IMR-90 (cell line): ENCODE data around the gene HEPHL1. TPM values are rescaled to one million over a fixed set of nuclear protein-coding genes. Genes with fewer than 3 reads are reported as not detected.

ENCODE experiments used
- ATAC-seq: fragments of 200-7000 bp; cut with Tn5 transposase; 2 replicates; pipeline ENCODE4 v1.9.1; 2020; ENCODE audit warnings: low read depth, mild to moderate bottlenecking, moderate library complexity
- BruUV-seq: library from RNA; stranded (reverse); fragments of 400-500 nt; replicated peaks from 2 replicates; lab custom pipeline; 2021; lab: Mats Ljungman, UMichigan
- CTCF ChIA-PET: fragments of 300-600 bp; formaldehyde crosslinking; extraction: SDS; loops from one replicate; lab custom pipeline; 2021; ENCODE audit warnings: antibody characterized with exemption; lab: Yijun Ruan, JAX
- POLR2A ChIA-PET: fragments of 300-600 bp; sonication (Branson Sonifier 250); formaldehyde crosslinking; loops from one replicate; lab custom pipeline; 2022; ENCODE audit warnings: antibody characterized with exemption; ENCODE audit not compliant: unreplicated experiment; lab: Charles Lee
- DNase-seq: peaks from one replicate; pipeline ENCODE4 v3.0.0; 2013
- H2AFZ ChIP-seq: replicated peaks from 2 replicates; pipeline ENCODE3; 2013; ENCODE audit warnings: low read length, mild to moderate bottlenecking; ENCODE audit not compliant: poor library complexity
- H2AK5ac ChIP-seq: 2 replicates; pipeline ENCODE4 v1.6.1; 2013; ENCODE audit warnings: low read depth, low read length, inconsistent platforms
- H2AK9ac ChIP-seq: replicated peaks from 2 replicates; pipeline ENCODE3; 2013; ENCODE audit warnings: mild to moderate bottlenecking, low read depth, low read length, moderate library complexity; ENCODE audit not compliant: poor library complexity
- H2BK120ac ChIP-seq: 2 replicates; pipeline ENCODE4 v1.6.1; 2013; ENCODE audit warnings: low read depth, low read length, inconsistent platforms
- H2BK15ac ChIP-seq: 3 replicates; pipeline ENCODE4 v1.6.1; 2013; ENCODE audit warnings: low read depth, low read length, inconsistent platforms
- H2BK20ac ChIP-seq: 2 replicates; pipeline ENCODE4 v1.6.1; 2013; ENCODE audit warnings: low read depth, mild to moderate bottlenecking, inconsistent platforms, low read length, moderate library complexity
- H2BK5ac ChIP-seq: 2 replicates; pipeline ENCODE4 v1.6.1; 2013; ENCODE audit warnings: mild to moderate bottlenecking, low read depth, low read length, inconsistent platforms; ENCODE audit not compliant: poor library complexity, severe bottlenecking
- H3K14ac ChIP-seq: replicated peaks from 2 replicates; pipeline ENCODE4 v1.6.1; 2013; ENCODE audit warnings: low read depth, low read length, inconsistent platforms
- H3K18ac ChIP-seq: 2 replicates; pipeline ENCODE4 v1.6.1; 2013; ENCODE audit warnings: low read depth, low read length, control low read depth
- H3K23ac ChIP-seq: 2 replicates; pipeline ENCODE4 v1.6.1; 2013; ENCODE audit warnings: low read depth, low read length, inconsistent platforms
- H3K27ac ChIP-seq: 2 replicates; pipeline ENCODE4 v1.5.1; 2013; ENCODE audit warnings: mild to moderate bottlenecking, control low read depth, low read length; ENCODE audit not compliant: insufficient read depth
- H3K27me3 ChIP-seq: 2 replicates; pipeline ENCODE4 v1.6.1; 2013; ENCODE audit warnings: low read length; ENCODE audit not compliant: control insufficient read depth, insufficient read depth
- H3K36me3 ChIP-seq: 2 replicates; pipeline ENCODE4 v1.6.1; 2013; ENCODE audit warnings: low read length, mixed read lengths; ENCODE audit not compliant: control insufficient read depth, insufficient read depth
- H3K4ac ChIP-seq: 2 replicates; pipeline ENCODE4 v1.6.1; 2013; ENCODE audit warnings: low read depth, low read length, inconsistent platforms
- H3K4me1 ChIP-seq: 2 replicates; pipeline ENCODE4 v1.6.1; 2013; ENCODE audit warnings: low read length, mixed read lengths; ENCODE audit not compliant: control insufficient read depth, insufficient read depth
- H3K4me2 ChIP-seq: 2 replicates; pipeline ENCODE4 v1.6.1; 2013; ENCODE audit warnings: low read depth, mild to moderate bottlenecking, control low read depth, low read length, moderate library complexity
- H3K4me3 ChIP-seq: 2 replicates; pipeline ENCODE4 v1.5.1; 2013; ENCODE audit warnings: low read depth, mild to moderate bottlenecking, control low read depth, low read length, moderate library complexity; ENCODE audit not compliant: insufficient read depth
- H3K56ac ChIP-seq: 2 replicates; pipeline ENCODE4 v1.6.1; 2013; ENCODE audit warnings: low read length, inconsistent platforms; ENCODE audit not compliant: insufficient read depth; ENCODE audit errors: extremely low read depth
- H3K79me1 ChIP-seq, 2 experiments: 2 replicates each; pipeline ENCODE4 v1.6.1; 2013; ENCODE audit warnings: low read length in 2 of 2, inconsistent platforms in 1 of 2, low read depth in 1 of 2
- H3K9ac ChIP-seq: 2 replicates; pipeline ENCODE4 v1.6.1; 2013; ENCODE audit warnings: low read depth, low read length, control low read depth
- H3K9me1 ChIP-seq: 2 replicates; pipeline ENCODE4 v1.6.1; 2013; ENCODE audit warnings: low read length, inconsistent platforms; ENCODE audit not compliant: insufficient read depth
- H3K9me3 ChIP-seq: 2 replicates; pipeline ENCODE4 v1.6.1; 2013; ENCODE audit warnings: low read length; ENCODE audit not compliant: control insufficient read depth, insufficient read depth
- H4K20me1 ChIP-seq: 2 replicates; pipeline ENCODE4 v1.6.1; 2013; ENCODE audit warnings: low read length, inconsistent platforms; ENCODE audit not compliant: insufficient read depth
- H4K5ac ChIP-seq: 2 replicates; pipeline ENCODE4 v1.6.1; 2013; ENCODE audit warnings: mild to moderate bottlenecking, low read depth, low read length, control low read depth
- H4K8ac ChIP-seq, 2 experiments: 2 replicates each; pipeline ENCODE4 v1.6.1; 2013; ENCODE audit warnings: low read depth in 2 of 2, low read length in 2 of 2, control low read depth in 1 of 2, inconsistent platforms in 1 of 2
- H4K91ac ChIP-seq: 2 replicates; pipeline ENCODE4 v1.6.1; 2013; ENCODE audit warnings: low read depth, low read length, inconsistent platforms; ENCODE audit not compliant: insufficient read depth
- BHLHE40 ChIP-seq: fragments of 150-350 bp; IDR thresholded peaks from 2 replicates; pipeline ENCODE4 v1.6.1; 2016; ENCODE audit warnings: mild to moderate bottlenecking, low read depth, low read length
- CEBPB ChIP-seq: IDR thresholded peaks from 2 replicates; pipeline ENCODE4 v1.6.1; 2012; ENCODE audit warnings: low read depth, low read length, improper control_type of control experiment
- CHD1 ChIP-seq: IDR thresholded peaks from 2 replicates; pipeline ENCODE4 v1.6.1; 2012; ENCODE audit warnings: low read depth, low read length, improper control_type of control experiment
- FOS ChIP-seq: fragments of 150-350 bp; IDR thresholded peaks from 2 replicates; pipeline ENCODE4 v1.6.1; 2016; ENCODE audit warnings: low read depth, low read length
- MAFK ChIP-seq: IDR thresholded peaks from 2 replicates; pipeline ENCODE4 v1.6.1; 2012; ENCODE audit warnings: low read depth, low read length, improper control_type of control experiment
- MAZ ChIP-seq: IDR thresholded peaks from 2 replicates; pipeline ENCODE4 v1.6.1; 2012; ENCODE audit warnings: low read depth, mild to moderate bottlenecking, low read length, improper control_type of control experiment, moderate library complexity, borderline replicate concordance
- MXI1 ChIP-seq: IDR thresholded peaks from 2 replicates; pipeline ENCODE4 v1.6.1; 2012; ENCODE audit warnings: low read depth, mild to moderate bottlenecking, low read length, moderate library complexity, borderline replicate concordance
- NFE2L2 ChIP-seq: fragments of 150-350 bp; IDR thresholded peaks from 2 replicates; pipeline ENCODE4 v1.6.1; 2016; ENCODE audit warnings: low read depth, mild to moderate bottlenecking, low read length
- POLR2A ChIP-seq: IDR thresholded peaks from 2 replicates; pipeline ENCODE4 v1.6.1; 2012; ENCODE audit warnings: mild to moderate bottlenecking, low read depth, low read length
- RAD21 ChIP-seq: IDR thresholded peaks from 2 replicates; pipeline ENCODE4 v1.6.1; 2012; ENCODE audit warnings: low read length, improper control_type of control experiment
- RCOR1 ChIP-seq: IDR thresholded peaks from 2 replicates; pipeline ENCODE4 v1.6.1; 2012; ENCODE audit warnings: mild to moderate bottlenecking, low read length, improper control_type of control experiment; ENCODE audit not compliant: insufficient replicate concordance
- WGBS, 2 experiments: methylation state at CpG; one replicate each; pipeline versions ENCODE4 v1.1.5 to v1.1.7; 2013; ENCODE audit warnings: missing lambda C conversion rate in 2 of 2; ENCODE audit not compliant: insufficient read length in 1 of 2; ENCODE audit errors: extremely low coverage in 2 of 2; 5-methylcytosine and 5-hydroxymethylcytosine counted together
- dilution Hi-C: fragments of 300-500 bp; cut with HindIII; formaldehyde crosslinking; loops from one replicate; pipeline ENCODE4 v1.14.3; 2018; ENCODE audit warnings: low sequenced_read_pairs; ENCODE audit not compliant: unreplicated experiment
- in situ Hi-C: fragments of 300-500 bp; cut with MboI; formaldehyde crosslinking; loops from 3 replicates; pipeline ENCODE4 v1.14.3; 2019; ENCODE audit warnings: low sequenced_read_pairs, inconsistent platforms, mixed read lengths
- intact Hi-C: fragments of 100-400 bp; cut with micrococcal nuclease; formaldehyde crosslinking; loops from 2 replicates; pipeline ENCODE4 v1.10.0; 2022
- polyA plus RNA-seq, 3 experiments: library from polyadenylated mRNA; depleted of rRNA; stranded (reverse); fragments of >200 nt; gene quantifications; 2 replicates each; pipeline ENCODE4 v1.2.3, GENCODE V29; 2012; ENCODE audit warnings: low replicate concordance in 1 of 3
- total RNA-seq: library from RNA; depleted of rRNA; stranded (reverse); fragments of >200 nt; gene quantifications from 2 replicates; pipeline ENCODE4 v1.2.3, GENCODE V29; 2012
- TF ChIP-seq, protein P1 (sequence below): conservative IDR thresholded peaks from 2 replicates; pipeline ENCODE4 v1.5.1; 2012; ENCODE audit warnings: mild to moderate bottlenecking, low read depth, low read length, improper control_type of control experiment
- TF ChIP-seq, protein P2 (sequence below): fragments of 150-350 bp; IDR thresholded peaks from 2 replicates; pipeline ENCODE4 v1.6.1; 2016; ENCODE audit warnings: low read depth, mild to moderate bottlenecking, low read length, moderate library complexity, borderline replicate concordance

HEPHL1 gene
- total and polyA plus RNA-seq, 2 of the 4 experiments (the other 2 are of a cell fraction): under 0.01 to 0.02 TPM

DNA sequence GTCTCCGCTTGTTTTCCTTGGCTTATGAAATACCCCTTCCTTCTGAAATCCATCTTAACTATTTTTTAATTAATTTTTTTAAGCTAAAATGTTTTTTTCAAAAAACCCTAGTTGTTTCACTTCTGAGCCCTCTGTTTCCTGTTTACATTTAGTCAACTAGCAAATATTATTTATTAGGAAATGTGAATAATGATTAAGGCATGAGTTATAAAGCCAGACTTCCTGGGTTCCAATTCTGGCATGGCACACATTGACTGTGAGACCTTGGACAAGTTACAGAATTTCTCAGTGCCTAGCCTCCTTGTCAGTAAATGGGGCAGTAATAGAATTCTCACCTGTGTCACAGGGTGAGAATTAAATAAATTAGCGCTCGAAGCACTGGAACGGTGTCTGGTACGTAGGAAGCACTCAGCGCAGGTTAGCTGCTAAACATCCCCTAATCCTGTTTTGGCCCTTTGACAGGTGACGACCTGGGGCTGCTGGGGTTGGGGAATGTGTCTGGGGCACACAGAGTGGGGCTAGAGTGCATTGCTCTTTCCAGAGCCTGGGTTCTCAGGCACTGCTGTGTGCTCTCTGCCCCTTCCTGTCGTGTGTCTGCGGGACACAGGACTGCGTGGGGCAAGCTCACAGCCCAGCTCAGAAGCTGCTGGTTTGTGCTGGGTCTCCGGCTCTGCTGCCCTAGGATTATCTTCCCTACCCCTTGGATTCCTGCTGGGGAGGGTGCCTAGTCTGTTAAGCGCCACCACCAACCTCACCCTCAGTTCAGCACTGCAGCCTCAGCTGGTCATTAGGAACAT lies 120.6 kb downstream of the HEPHL1 start:
- peak overlapping the region; percentile 71 for H3K4ac ChIP-seq
- WGBS, 2 experiments: 63% methylated on average over 3 of the region's 12 CpGs; no CpG with 5 or more reads in 1 of the 2 experiments
- H2AK5ac ChIP-seq: peak overlapping the region; percentile 81
- peaks cover 45% of the 10 kb centered on the region for H4K20me1 ChIP-seq
- ATAC-seq (peak; percentile 35), DNase-seq (no peak)
- no peaks in the 10 kb centered on the region for H3K36me3 ChIP-seq
- H3K27me3 ChIP-seq: no peaks in the 10 kb centered on the region
- H3K79me1 ChIP-seq: peaks cover 33 to 80% of the 10 kb centered on the region in 2 experiments
- peaks cover 27% of the 10 kb centered on the region for H3K9me1 ChIP-seq
- peak overlapping the region; percentile 58 for H2BK120ac ChIP-seq
- H3K9ac ChIP-seq: no peak overlapping the region; the same call in 1 of the 2 replicates
- peak overlapping the region; percentile 35; the same call in 2 of the 3 replicates for H2BK15ac ChIP-seq
- TF ChIP-seq RAD21 (no peak), CHD1 (no peak), FOS (no peak), NFE2L2 (no peak), BHLHE40 (no peak), MXI1 (no peak), CEBPB (no peak), POLR2A (no peak), RCOR1 (no peak), MAZ (no peak), MAFK (no peak)
- TF ChIP-seq, protein P1, sequence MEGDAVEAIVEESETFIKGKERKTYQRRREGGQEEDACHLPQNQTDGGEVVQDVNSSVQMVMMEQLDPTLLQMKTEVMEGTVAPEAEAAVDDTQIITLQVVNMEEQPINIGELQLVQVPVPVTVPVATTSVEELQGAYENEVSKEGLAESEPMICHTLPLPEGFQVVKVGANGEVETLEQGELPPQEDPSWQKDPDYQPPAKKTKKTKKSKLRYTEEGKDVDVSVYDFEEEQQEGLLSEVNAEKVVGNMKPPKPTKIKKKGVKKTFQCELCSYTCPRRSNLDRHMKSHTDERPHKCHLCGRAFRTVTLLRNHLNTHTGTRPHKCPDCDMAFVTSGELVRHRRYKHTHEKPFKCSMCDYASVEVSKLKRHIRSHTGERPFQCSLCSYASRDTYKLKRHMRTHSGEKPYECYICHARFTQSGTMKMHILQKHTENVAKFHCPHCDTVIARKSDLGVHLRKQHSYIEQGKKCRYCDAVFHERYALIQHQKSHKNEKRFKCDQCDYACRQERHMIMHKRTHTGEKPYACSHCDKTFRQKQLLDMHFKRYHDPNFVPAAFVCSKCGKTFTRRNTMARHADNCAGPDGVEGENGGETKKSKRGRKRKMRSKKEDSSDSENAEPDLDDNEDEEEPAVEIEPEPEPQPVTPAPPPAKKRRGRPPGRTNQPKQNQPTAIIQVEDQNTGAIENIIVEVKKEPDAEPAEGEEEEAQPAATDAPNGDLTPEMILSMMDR: no peak
- TF ChIP-seq, protein P2, sequence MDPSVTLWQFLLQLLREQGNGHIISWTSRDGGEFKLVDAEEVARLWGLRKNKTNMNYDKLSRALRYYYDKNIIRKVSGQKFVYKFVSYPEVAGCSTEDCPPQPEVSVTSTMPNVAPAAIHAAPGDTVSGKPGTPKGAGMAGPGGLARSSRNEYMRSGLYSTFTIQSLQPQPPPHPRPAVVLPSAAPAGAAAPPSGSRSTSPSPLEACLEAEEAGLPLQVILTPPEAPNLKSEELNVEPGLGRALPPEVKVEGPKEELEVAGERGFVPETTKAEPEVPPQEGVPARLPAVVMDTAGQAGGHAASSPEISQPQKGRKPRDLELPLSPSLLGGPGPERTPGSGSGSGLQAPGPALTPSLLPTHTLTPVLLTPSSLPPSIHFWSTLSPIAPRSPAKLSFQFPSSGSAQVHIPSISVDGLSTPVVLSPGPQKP: no peak
- peak overlapping the region; percentile 20 for H2BK5ac ChIP-seq
- in situ Hi-C loops: loop anchor here (25.0 kb wide), 3 partner anchors 621 to 1129 kb away; partner anchors contain the start of gene AMOTL1
- no peak overlapping the region for H3K56ac ChIP-seq
- no peak overlapping the region for H3K4me3 ChIP-seq
- ChIA-PET POLR2A (no interaction called here), CTCF (no interaction called here)
- H2BK20ac ChIP-seq: peak overlapping the region; percentile 63
- no peaks in the 10 kb centered on the region for H3K9me3 ChIP-seq
- peak overlapping the region; percentile 19 for H4K91ac ChIP-seq
- H3K23ac ChIP-seq: peak overlapping the region; percentile 62
- H2AFZ ChIP-seq: peak overlapping the region; percentile 8
- BruUV-seq: no TSS peak
- H3K27ac ChIP-seq: no peak overlapping the region
- H3K14ac ChIP-seq: peak overlapping the region; percentile 80; the same call in 1 of the 2 replicates
- peak overlapping the region; percentile 39 for H2AK9ac ChIP-seq
- peak overlapping the region; percentile 70 for H3K18ac ChIP-seq
- intact Hi-C loops: no loop called here
- H3K4me2 ChIP-seq: peak overlapping the region; percentile 6; the same call in 1 of the 2 replicates
- H4K8ac ChIP-seq: peak overlapping the region in 1 of 2 experiments; percentile 31; a peak in 3 of 4 replicates
- dilution Hi-C loops: no loop called here
- H3K4me1 ChIP-seq: peaks cover 26% of the 10 kb centered on the region
- H4K5ac ChIP-seq: peak overlapping the region; percentile 44; the same call in 1 of the 2 replicates
